ENCODE data around the gene HEXD.

DNA sequence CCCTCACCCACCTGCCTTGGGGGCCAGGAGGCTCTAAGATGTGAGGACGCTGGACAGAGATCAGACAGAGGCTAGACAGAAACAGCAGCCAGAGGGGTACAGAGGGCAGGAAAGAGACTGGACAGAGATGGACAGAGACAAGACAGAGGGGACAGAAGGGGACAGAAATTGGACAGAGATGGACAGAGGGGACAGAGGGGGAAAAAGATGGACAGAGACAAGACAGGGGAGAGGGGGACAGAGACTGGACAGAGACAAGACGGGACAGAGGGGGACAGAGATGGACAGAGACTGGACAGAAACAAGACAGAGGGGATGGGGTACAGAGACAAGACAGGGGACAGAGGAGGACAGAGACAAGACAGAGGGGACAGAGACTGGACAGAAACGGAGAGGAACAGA is 30.4 kb upstream of the HEXD start:
- TF ChIP-seq CTCF (IDR thresholded peaks at IDR 0.05) (no peak), POLR2A (IDR thresholded peaks at IDR 0.05) (no peak)

Measured in esophagus squamous epithelium (tissue), 4 donors.